Stimulated activated CD4-positive, alpha-beta T cell treated with anti-CD3 and anti-CD28 coated beads, Interleukin-1b, Interleukin-23, amount 100 ng/mL, for 4 hours (primary cell): ENCODE data around the gene MRPL55.

Experiments
- DNase-seq, 2 donors: peaks; one replicate each; pipeline ENCODE4 v3.0.0-alpha.2; 2020; ENCODE audit warnings: low read depth in 2 of 2

MRPL55 gene

GRCh38 chr1:228070851-228071250 lies 38.2 kb downstream of the MRPL55 start:
- DNase-seq = no peak

DNA sequence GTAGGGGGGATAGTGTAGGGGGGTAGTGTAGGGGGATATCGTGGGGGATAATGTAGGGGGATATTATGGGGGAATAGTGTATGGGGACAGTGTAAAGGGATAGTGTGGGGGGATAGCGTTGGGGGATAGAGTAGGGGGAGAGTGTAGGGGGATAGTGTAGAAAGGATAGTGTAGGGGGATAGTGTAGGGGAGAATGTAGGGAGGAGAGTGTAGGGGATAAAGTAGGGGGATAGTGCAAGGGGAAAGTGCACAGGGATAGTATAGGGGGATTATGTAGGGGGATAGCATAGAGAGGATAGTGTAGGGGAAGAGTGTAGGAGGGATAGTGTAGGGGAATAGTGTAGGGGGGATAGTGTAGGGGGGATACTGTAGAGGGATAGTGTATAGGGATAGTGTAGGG lies 38.9 kb downstream of the MRPL55 start:
- DNase-seq = no peak

GRCh38 chr1:228068359-228068758 lies 40.7 kb downstream of the MRPL55 start:
- no peak for DNase-seq

DNA sequence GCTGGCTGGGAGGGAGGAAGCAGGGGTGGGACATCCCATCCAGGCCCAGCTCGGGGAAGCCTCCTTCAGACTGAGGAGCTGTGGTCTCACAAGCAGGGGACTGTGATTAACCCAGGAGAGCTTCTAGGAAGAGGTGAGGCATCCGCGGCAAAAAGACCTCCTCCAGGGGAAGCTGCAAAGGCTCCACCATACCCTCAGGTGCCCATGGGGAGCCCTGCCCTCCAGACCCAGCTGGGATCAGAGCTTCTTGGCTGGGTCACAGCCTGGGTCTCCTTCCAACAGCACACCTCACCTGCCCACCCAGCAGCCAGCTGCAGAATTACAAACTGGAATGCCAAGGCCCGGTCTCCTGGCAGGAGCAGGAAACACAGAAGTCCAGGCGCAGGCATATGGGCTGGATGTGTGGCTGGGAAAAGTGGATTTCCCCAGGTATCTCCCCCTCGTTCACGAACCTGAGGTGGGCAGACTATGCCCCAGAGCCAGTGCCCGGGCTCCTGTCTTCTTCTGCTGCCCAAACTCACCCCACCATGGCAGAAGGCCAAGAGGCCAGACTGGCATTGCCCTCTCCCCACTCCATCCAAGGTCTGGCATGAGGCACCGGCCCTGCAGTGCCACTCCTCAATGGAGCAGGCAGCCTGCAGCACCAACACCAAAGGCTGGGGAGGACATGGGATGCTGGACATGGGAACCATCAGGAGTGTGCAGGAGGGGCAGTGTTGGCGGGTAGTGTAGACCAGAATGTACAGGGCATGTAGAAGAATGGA lies 42.0 kb downstream of the MRPL55 start:
- DNase-seq = no peak

DNA sequence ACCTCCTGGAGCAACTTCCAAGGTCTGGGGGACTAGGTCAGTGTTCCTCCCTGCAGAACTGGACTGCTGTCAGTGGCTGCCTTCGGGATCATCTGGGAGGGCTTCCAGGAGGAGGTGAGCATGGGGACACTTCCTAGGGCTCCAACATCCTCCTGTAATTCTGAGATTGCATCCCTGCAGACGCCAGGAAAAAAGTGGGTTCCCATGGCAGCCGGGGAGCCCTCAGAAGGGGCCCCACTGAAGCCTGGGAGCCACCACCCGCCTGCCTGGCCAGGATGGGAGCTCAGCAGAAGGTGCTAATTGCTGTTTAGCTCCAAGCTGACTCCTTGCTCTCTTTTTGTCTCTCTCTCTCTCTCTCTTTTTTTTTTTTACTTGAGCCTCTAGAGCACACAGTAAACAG lies 42.7 kb downstream of the MRPL55 start:
- DNase-seq = no peak

DNA sequence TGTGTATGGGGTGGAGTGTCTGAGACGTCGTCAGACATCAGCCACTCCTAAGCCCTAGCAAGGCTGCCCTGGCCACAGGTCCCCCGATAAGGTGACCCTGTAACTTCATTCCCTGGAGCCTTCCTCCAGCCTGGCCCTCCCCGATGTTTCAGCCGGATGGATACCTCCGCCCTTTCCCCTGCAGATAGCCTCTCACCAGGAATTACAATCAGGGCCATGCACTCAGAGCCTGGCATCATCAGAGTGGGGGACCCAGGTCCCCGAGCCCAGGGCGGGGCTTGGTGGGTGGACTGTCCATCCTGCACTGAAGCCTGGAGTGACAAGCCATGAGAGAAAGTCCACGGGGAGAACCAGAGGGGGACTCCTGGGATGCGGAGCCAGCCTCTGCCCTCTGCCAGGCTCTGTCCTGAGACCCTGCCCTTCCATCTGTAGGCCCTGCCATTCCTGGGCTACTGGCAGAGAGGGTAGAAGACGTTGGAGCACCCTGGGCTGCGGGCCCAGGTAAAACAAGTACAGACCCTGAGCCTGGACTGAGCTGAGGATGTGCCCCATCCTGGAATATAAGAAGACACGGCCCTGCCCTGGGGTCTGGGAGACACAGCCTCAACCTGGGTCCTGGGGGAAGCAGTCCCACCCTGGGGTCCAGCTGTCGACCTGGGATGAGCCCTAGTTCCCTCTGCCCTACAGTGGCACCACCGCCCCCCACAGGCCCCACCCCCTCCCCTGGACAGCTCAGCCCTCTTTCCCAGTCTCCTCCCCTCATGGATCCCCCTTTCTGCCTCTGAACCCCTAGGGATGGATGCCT lies 43.4 kb downstream of the MRPL55 start:
- no peak for DNase-seq

GRCh38 chr1:228064741-228065542 lies 44.2 kb downstream of the MRPL55 start:
- DNase-seq = no peak

DNA sequence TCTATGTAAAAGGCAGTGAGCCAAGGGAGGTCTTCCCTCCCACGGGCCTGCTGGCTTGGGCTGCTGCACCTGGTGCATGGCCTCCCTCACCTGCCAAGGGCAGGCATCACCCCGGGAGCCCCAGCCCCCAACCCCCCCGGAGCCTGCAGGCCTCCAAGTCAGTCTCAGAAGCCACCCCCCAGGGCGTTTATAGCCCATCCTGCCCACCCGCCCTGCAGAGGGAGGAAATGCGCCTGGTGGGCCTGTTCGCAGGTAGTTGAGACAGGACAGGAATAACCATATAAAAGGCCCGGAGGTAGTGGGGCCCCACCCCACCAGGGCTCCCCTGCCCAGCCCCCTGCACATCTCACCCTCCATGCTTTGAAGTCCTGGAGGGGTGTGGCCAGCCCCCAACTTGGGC lies 44.8 kb downstream of the MRPL55 start:
- DNase-seq = no peak

- DNase-seq = no peak
These were observed 45.6 kb downstream of the MRPL55 start for GRCh38 chr1:228063251-228064191.

DNA sequence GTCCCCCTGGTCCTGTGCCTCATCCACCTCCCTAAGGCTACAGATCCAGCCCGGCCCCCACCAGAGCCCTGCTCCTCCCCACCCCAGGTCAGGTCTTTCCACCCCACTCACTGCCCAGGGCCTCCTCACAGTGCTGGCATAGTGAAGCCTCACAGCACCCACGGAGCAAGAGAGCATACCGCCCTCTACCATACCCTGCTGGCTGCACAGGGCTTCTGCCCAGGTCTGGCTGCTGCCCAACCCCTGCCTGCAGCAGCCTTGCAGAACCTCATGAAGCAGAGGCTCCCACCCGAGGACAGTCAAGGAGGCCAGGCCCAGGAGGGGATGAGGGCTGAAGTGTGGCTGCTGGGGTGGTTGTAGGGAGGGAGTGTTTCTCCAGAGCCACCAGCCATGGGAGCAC lies 46.3 kb downstream of the MRPL55 start:
- DNase-seq = no peak

- no peak for DNase-seq
These were observed 46.9 kb downstream of the MRPL55 start for GRCh38 chr1:228062085-228062791.

GRCh38 chr1:228061411-228062084 lies 47.6 kb downstream of the MRPL55 start:
- DNase-seq = no peak

DNA sequence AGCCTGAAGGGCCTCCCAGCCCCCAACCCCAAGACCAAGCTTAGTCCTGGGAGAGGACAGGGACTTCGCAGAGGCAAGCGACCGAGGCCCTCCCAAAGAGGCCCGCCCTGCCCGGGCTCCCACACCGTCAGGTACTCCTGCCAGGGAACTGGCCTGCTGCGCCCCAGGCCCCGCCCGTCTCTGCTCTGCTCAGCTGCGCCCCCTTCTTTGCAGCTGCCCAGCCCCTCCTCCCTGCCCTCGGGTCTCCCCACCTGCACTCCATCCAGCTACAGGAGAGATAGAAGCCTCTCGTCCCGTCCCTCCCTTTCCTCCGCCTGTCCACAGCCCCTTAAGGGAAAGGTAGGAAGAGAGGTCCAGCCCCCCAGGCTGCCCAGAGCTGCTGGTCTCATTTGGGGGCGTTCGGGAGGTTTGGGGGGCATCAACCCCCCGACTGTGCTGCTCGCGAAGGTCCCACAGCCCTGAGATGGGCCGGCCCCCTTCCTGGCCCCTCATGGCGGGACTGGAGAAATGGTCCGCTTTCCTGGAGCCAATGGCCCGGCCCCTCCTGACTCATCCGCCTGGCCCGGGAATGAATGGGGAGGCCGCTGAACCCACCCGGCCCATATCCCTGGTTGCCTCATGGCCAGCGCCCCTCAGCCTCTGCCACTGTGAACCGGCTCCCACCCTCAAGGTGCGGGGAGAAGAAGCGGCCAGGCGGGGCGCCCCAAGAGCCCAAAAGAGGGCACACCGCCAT lies 48.5 kb downstream of the MRPL55 start:
- DNase-seq = no peak

GRCh38 chr1:228059634-228060457 lies 49.3 kb downstream of the MRPL55 start:
- DNase-seq = peak; percentile 44 to 55

DNA sequence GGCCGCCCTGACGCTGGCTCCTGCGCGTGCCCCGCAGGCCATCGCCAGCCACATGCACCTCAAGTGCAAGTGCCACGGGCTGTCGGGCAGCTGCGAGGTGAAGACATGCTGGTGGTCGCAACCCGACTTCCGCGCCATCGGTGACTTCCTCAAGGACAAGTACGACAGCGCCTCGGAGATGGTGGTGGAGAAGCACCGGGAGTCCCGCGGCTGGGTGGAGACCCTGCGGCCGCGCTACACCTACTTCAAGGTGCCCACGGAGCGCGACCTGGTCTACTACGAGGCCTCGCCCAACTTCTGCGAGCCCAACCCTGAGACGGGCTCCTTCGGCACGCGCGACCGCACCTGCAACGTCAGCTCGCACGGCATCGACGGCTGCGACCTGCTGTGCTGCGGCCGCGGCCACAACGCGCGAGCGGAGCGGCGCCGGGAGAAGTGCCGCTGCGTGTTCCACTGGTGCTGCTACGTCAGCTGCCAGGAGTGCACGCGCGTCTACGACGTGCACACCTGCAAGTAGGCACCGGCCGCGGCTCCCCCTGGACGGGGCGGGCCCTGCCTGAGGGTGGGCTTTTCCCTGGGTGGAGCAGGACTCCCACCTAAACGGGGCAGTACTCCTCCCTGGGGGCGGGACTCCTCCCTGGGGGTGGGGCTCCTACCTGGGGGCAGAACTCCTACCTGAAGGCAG lies 50.0 kb downstream of the MRPL55 start:
- DNase-seq = peak in 1 of 2 donors; percentile 29

- no peak for DNase-seq
These were observed 50.7 kb downstream of the MRPL55 start for GRCh38 chr1:228058172-228058948.
